Stimulated activated CD4-positive, alpha-beta T cell treated with anti-CD3 and anti-CD28 coated beads, Interleukin-1b, Interleukin-23, amount 100 ng/mL, for 24 hours (primary cell): ENCODE measurements around the gene DCUN1D2.
"Not testable (repeated sequence)": the region's sequence is repeated elsewhere in the genome, so short reads cannot be mapped to it uniquely, and the experiment has no call there.

Experiments
- DNase-seq, 4 experiments: peaks; one replicate each; pipeline ENCODE4 v3.0.0-alpha.2; 2020; ENCODE audit warnings: low read depth in 4 of 4, low spot score in 1 of 4

The DCUN1D2 gene

GRCh38 chr13:113449693-113450347 lies 40.7 kb downstream of the DCUN1D2 start:
- DNase-seq = no peak

GRCh38 chr13:113448885-113449692 lies 41.4 kb downstream of the DCUN1D2 start:
- DNase-seq = peak in 1 of 4 experiments; percentile 10

- no peak for DNase-seq
These were observed 42.0 kb downstream of the DCUN1D2 start for GRCh38 chr13:113448545-113448884.

- DNase-seq = no peak
These were observed 42.9 kb downstream of the DCUN1D2 start for GRCh38 chr13:113447596-113447995.

- DNase-seq = no peak
These were observed 44.0 kb downstream of the DCUN1D2 start for GRCh38 chr13:113446488-113446854.

GRCh38 chr13:113445791-113446487 lies 44.6 kb downstream of the DCUN1D2 start:
- DNase-seq = no peak

GRCh38 chr13:113443991-113444390 lies 46.5 kb downstream of the DCUN1D2 start:
- DNase-seq = no peak

GRCh38 chr13:113442985-113443362 lies 47.5 kb downstream of the DCUN1D2 start:
- DNase-seq = no peak

- DNase-seq = no peak
These were observed 48.0 kb downstream of the DCUN1D2 start for GRCh38 chr13:113442354-113442984.

GRCh38 chr13:113441661-113442060 lies 48.9 kb downstream of the DCUN1D2 start:
- DNase-seq = no peak

- DNase-seq = no peak
These were observed 53.0 kb downstream of the DCUN1D2 start for GRCh38 chr13:113437408-113438010.

- DNase-seq = not testable (repeated sequence)
These were observed 53.6 kb downstream of the DCUN1D2 start for GRCh38 chr13:113436866-113437265.

- not testable (repeated sequence) for DNase-seq
These were observed 54.6 kb downstream of the DCUN1D2 start for GRCh38 chr13:113435907-113436306.

GRCh38 chr13:113433391-113433916 lies 57.1 kb downstream of the DCUN1D2 start:
- DNase-seq = no peak

- DNase-seq = no peak
These were observed 57.8 kb downstream of the DCUN1D2 start for GRCh38 chr13:113432506-113433270.

GRCh38 chr13:113431171-113431570 lies 59.3 kb downstream of the DCUN1D2 start:
- DNase-seq = no peak

GRCh38 chr13:113430378-113431110 lies 60.0 kb downstream of the DCUN1D2 start:
- no peak for DNase-seq

- no peak for DNase-seq
These were observed 60.9 kb downstream of the DCUN1D2 start for GRCh38 chr13:113429608-113429985.

GRCh38 chr13:113428871-113429607 lies 61.5 kb downstream of the DCUN1D2 start:
- DNase-seq = no peak
